Measurements from ENCODE around the gene ALOX15.

Gene ALOX15

DNA sequence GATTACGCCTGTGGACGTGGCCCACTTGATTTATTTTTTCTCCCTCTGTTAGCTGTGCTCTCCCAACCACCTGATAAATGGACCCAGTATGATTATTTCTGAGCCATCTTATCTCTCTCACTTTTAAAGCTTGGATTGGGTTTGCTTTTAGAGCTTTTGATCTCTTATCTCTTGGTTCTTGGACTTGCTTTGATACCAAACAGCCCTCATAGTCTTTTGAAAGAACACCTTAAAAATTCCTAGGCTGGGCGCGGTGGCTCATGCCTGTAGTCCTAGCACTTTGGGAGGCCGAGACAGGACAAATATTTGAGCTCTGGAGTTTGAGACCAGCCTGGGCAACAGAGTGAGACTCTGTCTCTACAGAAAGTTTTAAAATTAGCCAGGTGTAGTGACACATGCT, 31.3 kb downstream of the ALOX15 start:
- Histone ChIP-seq H2AFZ (ENCODE audit: low read depth) (no peak overlapping the region), H3K27me3 (ENCODE audit: insufficient read depth, low read depth) (peaks cover 7% of the 10 kb centered on the region; the same call in 1 of the 2 replicates), H3K27ac (no peak overlapping the region), H3K4me2 (no peak overlapping the region), H3K36me3 (ENCODE audit: insufficient read depth) (no peaks in the 10 kb centered on the region), H3K4me3 (IDR thresholded peaks at IDR 0.05; ENCODE audit: insufficient read depth, low read depth, low read length) (no peak overlapping the region), H4K20me1 (ENCODE audit: insufficient read depth) (no peaks in the 10 kb centered on the region), H3K9ac (no peak overlapping the region), H3K79me2 (ENCODE audit: insufficient read depth, low read depth) (no peaks in the 10 kb centered on the region), H3K4me1 (ENCODE audit: low read depth, poor library complexity, severe bottlenecking) (no peaks in the 10 kb centered on the region)
- TF ChIP-seq CTCF (conservative IDR thresholded peaks at IDR 0.05; ENCODE audit: low read depth, low read length), result no peak

- TF ChIP-seq CTCF (conservative IDR thresholded peaks at IDR 0.05; ENCODE audit: low read depth, low read length), result no peak
- no peaks in the 10 kb centered on the region for H3K36me3 ChIP-seq (ENCODE audit: insufficient read depth)
- no peak overlapping the region for H2AFZ ChIP-seq (ENCODE audit: low read depth)
- H3K27ac ChIP-seq, result no peak overlapping the region
- no peak overlapping the region for H3K4me2 ChIP-seq
- H3K4me3 ChIP-seq (IDR thresholded peaks at IDR 0.05; ENCODE audit: insufficient read depth, low read depth, low read length), result no peak overlapping the region
- no peaks in the 10 kb centered on the region for H3K4me1 ChIP-seq (ENCODE audit: low read depth, poor library complexity, severe bottlenecking)
- no peaks in the 10 kb centered on the region for H3K79me2 ChIP-seq (ENCODE audit: insufficient read depth, low read depth)
- H3K27me3 ChIP-seq (ENCODE audit: insufficient read depth, low read depth), result peaks cover 7% of the 10 kb centered on the region; the same call in 1 of the 2 replicates
- no peaks in the 10 kb centered on the region for H4K20me1 ChIP-seq (ENCODE audit: insufficient read depth)
- H3K9ac ChIP-seq, result no peak overlapping the region
These were observed 31.7 kb downstream of the ALOX15 start for GRCh38 chr17:4609761-4610160.

- no peak for TF ChIP-seq CTCF (conservative IDR thresholded peaks at IDR 0.05; ENCODE audit: low read depth, low read length)
- H3K79me2 ChIP-seq (ENCODE audit: insufficient read depth, low read depth), result no peaks in the 10 kb centered on the region
- H3K27ac ChIP-seq, result no peak overlapping the region
- H3K4me3 ChIP-seq (IDR thresholded peaks at IDR 0.05; ENCODE audit: insufficient read depth, low read depth, low read length), result no peak overlapping the region
- H3K4me2 ChIP-seq, result no peak overlapping the region
- peaks cover 7% of the 10 kb centered on the region; the same call in 1 of the 2 replicates for H3K27me3 ChIP-seq (ENCODE audit: insufficient read depth, low read depth)
- no peaks in the 10 kb centered on the region for H3K36me3 ChIP-seq (ENCODE audit: insufficient read depth)
- no peaks in the 10 kb centered on the region for H4K20me1 ChIP-seq (ENCODE audit: insufficient read depth)
- H3K4me1 ChIP-seq (ENCODE audit: low read depth, poor library complexity, severe bottlenecking), result no peaks in the 10 kb centered on the region
- H2AFZ ChIP-seq (ENCODE audit: low read depth), result no peak overlapping the region
- no peak overlapping the region for H3K9ac ChIP-seq
These were observed 33.7 kb downstream of the ALOX15 start for GRCh38 chr17:4607773-4608187.

GRCh38 chr17:4607261-4607741, 34.2 kb downstream of the ALOX15 start:
- Histone ChIP-seq H3K79me2 (ENCODE audit: insufficient read depth, low read depth) (no peaks in the 10 kb centered on the region), H3K4me1 (ENCODE audit: low read depth, poor library complexity, severe bottlenecking) (no peaks in the 10 kb centered on the region), H3K36me3 (ENCODE audit: insufficient read depth) (no peaks in the 10 kb centered on the region), H4K20me1 (ENCODE audit: insufficient read depth) (no peaks in the 10 kb centered on the region), H3K4me3 (IDR thresholded peaks at IDR 0.05; ENCODE audit: insufficient read depth, low read depth, low read length) (no peak overlapping the region), H3K4me2 (no peak overlapping the region), H3K27ac (no peak overlapping the region), H2AFZ (ENCODE audit: low read depth) (no peak overlapping the region), H3K9ac (no peak overlapping the region), H3K27me3 (ENCODE audit: insufficient read depth, low read depth) (peaks cover 10% of the 10 kb centered on the region; the same call in 1 of the 2 replicates)
- no peak for TF ChIP-seq CTCF (conservative IDR thresholded peaks at IDR 0.05; ENCODE audit: low read depth, low read length)

Data from KMS-11 (cell line).